HG02678 (cell line): Measurements from ENCODE around the gene SEMA3F.

Experiments used
- ATAC-seq: cut with Tn5 transposase; IDR thresholded peaks from one replicate; pipeline ENCODE4 v1.9.1; 2021; ENCODE audit warnings: mild to moderate bottlenecking, moderate library complexity; ENCODE audit not compliant: unreplicated experiment

Gene SEMA3F

GRCh38 chr3:50155491-50155878 lies 361 bp downstream of the SEMA3F start:
- no peak for ATAC-seq

GRCh38 chr3:50155891-50156290 lies 767 bp downstream of the SEMA3F start:
- ATAC-seq = no peak

- no peak for ATAC-seq
These were observed 1.7 kb downstream of the SEMA3F start for GRCh38 chr3:50156549-50157493.

DNA sequence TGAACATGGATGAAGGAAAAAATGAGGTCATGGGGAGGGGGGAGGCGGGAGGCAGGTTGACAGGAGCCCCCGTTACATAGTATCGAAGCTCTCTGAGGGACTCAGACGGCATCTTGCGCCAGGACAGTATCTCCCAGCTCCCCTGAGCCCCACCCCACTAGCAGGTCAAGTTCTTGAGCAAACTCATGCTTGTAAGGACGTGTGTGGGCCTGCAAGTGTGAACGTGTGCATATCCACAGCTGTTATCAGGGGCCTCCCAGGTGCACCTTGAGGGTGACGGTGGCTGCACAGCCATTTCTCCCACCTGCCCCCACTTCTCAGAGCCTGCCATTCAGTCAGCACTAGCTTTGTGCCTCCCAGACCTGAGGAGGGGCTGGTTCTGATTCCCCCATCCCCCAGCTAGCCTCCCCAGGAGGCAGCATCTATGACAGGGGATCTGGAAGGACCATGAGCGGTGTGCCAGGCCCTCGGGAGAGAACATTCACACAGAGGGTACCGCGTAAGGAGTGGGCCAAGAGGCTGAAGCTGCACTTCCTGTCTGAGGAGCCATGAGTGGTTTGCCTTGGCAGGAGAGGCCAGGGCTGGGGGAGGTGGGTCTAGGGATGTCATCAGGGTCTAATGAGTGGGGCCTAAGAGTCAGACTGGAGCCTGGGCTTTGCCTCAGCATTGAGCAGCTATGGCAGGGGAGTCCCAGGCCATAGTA lies 2.9 kb downstream of the SEMA3F start:
- ATAC-seq = no peak

DNA sequence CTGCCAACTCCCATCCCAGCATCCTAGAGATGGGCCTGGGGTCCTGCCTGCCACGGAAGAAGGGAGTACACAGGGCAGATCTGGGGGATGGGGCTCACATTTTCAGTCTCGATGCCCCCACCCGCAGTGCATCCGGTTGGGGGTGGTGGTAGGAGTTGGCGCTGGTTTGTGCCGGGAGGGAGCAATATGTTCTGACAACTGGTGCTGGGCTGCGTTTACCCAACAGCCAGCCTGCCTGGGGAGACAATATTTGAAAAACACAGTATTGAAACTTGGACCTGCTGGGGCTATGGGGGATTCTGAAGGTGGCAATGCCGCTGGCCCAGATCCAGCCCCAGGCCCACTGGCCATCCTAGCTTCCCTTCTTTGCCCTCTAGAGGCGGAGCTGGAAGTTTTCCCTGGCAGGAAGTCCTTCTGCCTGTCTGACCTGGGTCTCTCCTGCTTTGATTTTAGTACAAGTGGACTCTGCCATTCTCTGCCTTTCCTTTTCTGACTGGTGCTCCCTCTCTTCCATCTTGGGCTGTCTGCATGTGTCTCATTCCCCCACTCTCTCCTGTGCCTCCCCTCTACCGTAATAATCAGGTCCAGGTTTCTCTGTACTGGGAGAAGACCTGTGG lies 3.5 kb downstream of the SEMA3F start:
- ATAC-seq = no peak

DNA sequence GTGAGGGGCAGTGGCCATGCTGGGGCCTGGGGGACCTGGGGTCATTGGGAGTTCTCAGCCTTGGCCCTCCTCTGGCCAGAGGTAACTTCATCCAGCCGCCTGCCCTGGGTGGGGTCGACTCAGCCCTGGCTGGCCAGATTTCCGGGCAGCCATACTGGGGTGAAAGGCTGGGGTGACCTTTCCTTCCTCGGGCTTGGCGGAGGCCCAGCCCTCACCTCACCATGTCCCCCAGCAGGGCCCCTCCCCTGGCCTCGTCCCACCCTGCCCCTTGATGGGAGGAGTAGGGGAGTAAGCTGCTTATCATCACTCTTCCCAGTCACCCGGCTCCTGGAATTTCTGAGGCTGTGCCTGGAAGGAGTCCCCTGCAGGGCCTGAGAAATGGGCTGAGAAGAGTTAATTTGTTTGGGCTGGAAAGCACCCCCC lies 5.4 kb downstream of the SEMA3F start:
- no peak for ATAC-seq

DNA sequence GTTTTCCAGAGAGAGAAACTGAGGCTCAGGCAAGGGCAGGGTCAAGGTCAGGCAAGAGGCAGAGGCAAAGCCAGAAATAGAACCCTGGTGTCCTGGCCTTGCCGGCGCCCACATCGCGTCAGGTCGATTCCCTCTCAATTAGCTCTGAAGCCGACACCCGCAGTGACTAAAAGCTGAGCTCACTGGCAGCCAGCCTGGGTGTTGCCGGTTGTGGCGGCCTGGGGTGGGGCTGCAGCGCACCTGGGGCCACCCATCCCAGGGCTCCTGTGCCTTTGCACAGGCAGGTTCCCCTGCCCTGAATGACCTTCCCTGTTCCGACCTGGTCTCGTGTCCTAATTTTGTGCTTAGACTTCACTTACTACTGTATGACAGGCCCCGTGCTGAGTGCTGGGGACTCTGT lies 6.2 kb downstream of the SEMA3F start:
- ATAC-seq = no peak

DNA sequence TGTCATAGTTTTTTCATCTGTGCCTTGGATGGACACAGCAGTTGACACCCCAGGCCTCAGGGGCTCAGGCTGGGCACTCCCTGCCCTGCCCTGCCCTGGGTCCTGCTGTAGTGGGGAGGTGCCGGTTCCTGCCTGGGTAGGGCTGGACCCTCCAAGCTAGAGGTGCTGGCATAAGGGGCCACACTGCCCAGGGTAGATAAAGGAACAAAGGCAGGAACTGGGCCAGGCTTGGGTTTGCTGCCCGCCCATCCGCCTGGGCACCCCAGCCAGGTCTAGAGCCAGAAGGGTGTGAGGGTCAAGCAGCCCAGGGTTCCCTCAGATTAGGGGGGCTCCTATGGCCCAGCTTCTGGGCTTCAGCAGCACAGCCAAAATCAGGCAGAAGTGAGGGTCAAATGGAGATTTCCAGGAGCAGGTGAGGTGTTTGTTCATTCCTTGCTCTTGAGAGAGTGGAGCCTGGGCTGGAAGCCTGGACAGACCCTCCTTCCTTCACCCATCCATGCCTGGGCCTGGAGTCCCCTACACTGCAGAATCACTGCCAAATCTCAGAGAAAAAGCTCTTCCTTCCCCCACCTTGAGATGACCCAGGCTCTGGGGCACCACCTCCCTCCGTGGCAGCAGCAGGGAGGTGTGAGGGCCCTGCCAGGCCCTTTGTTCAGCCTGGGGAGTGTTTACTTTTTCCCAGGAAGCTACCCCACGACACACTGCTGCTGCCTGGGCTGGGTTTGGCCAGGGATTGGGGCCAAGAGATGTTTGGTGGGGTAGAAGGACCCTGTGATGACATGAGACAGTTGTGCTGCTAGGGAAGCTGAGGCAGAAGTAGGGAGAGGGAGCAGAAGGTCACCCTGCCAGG lies 7.1 kb downstream of the SEMA3F start:
- ATAC-seq = no peak

GRCh38 chr3:50163572-50164455 lies 8.7 kb downstream of the SEMA3F start:
- ATAC-seq = no peak

GRCh38 chr3:50164481-50164880 lies 9.4 kb downstream of the SEMA3F start:
- no peak for ATAC-seq

DNA sequence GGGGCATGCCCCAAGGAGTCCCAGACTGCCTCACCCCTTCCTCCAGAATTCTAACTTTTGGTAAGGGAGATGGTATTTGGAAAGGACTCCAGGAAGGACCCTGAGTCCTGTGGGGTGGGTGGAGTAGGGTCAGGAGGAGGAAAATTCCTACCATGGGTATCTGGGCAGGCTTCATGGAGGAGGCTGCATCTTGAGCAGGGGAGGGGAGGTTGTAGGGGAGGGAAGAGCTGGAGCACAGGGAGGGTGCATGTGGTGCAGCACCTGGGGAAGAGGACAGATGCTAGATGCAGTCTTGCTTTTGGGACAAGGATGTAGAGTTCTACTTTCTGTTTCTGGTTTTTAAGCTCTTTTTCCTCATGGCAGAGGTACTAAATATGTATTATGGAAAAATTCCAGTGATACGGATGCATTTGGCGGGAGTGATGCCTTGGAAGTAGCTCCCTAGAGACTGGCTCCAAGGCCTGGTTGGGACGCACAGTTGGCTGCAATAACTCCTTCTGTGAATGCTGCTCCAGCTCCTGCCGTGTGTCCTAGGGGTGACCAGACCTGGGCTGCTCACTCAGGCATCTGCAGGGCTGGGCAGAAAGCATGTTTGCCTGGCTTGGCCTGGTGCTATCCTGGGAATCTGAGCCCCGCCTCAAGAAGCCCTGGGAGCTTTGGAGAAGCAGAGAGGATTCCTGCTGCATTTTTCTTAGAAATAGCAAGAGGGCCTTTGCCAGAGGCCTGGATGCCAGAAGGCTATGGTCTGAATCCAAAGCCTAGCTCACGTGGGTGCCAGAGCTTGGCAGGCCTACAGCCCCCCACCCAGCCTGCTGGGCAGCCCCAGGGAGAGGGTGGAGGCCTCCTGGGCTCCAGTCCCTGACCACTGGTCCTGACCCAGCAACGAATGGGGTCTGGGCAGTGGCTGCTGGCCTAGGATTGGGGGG lies 10.1 kb downstream of the SEMA3F start:
- ATAC-seq = no peak

GRCh38 chr3:50165910-50166538 lies 10.9 kb downstream of the SEMA3F start:
- no peak for ATAC-seq

GRCh38 chr3:50166620-50167019 lies 11.5 kb downstream of the SEMA3F start:
- no peak for ATAC-seq

DNA sequence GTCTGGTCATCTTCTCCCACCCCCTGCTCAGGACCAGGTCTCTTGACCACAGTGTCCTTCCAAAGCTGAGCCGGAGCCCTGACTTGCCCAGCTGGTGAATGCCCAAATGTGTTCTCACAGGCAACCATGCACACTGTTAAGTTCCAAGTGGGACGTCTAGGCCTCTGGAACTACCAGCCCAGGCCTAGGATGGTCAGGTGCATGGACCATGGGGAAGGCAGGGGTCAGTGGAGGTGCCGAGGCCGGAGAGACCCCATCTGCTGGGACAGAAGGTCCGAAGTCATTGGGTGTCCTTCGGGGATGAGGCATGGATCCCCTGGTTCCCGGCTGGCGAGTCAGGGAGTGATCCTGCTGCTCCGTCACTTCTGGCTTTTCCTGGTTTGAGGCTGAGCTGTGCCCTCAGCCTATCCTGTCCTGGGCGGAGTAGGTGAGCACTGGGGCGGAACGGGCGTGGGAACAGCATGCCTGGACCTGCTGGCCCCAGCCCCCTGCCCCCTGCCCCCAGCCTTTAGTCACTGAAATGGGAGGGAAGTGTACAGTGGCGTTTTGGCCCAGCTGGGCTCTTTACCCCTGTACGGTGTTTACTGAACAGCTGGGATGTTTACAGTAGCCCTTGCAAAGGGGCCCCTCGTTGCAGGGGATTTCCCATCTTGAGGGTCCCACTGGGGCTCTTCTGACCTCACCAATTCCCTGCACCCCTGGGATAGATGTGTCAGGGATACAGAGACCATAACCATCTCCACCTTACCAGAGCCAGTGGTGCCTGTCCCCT lies 12.1 kb downstream of the SEMA3F start:
- no peak for ATAC-seq

GRCh38 chr3:50167841-50168209 lies 12.7 kb downstream of the SEMA3F start:
- no peak for ATAC-seq

GRCh38 chr3:50168388-50168787 lies 13.3 kb downstream of the SEMA3F start:
- no peak for ATAC-seq

DNA sequence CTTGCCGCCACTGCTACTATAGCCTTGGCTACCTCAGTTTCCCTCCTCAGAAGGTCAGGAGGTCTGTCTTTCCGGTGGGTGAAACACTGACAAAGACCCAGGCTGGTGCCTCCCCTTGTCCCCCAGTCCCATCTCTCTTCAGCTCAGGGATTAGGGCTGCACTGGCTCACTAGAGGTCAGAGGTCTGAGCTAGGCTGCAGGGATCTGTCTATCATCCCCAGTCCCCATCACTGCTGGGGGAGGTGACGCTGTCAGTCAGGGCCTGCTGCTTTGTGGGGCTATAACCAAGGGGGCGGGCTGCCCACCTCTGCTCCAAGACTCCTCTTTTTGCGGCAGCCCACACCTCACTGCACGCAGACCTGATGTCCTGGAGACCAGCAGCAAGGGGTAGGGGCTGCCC lies 13.7 kb downstream of the SEMA3F start:
- no peak for ATAC-seq
